Neuronal stem cell (in vitro differentiated cells): ENCODE measurements around the gene PPP1R3D.

ENCODE experiments used
- DNase-seq: peaks from one replicate; pipeline ENCODE4 v3.0.0-alpha.2; 2013; ENCODE audit warnings: low spot score
- H2AFZ ChIP-seq: one replicate; pipeline ENCODE4 v1.6.1; 2013; ENCODE audit warnings: mild to moderate bottlenecking, low read length, inconsistent platforms
- H2AK5ac ChIP-seq: 2 replicates; pipeline ENCODE4 v1.6.1; 2013; ENCODE audit warnings: low read depth, mild to moderate bottlenecking, inconsistent platforms, low read length, moderate library complexity, mixed read lengths
- H2BK120ac ChIP-seq: 2 replicates; pipeline ENCODE4 v1.6.1; 2013; ENCODE audit warnings: low read depth, mild to moderate bottlenecking, inconsistent platforms, low read length, moderate library complexity, mixed read lengths
- H2BK12ac ChIP-seq: one replicate; pipeline ENCODE4 v1.6.1; 2013; ENCODE audit warnings: low read length, inconsistent platforms
- H2BK15ac ChIP-seq: 2 replicates; pipeline ENCODE4 v1.6.1; 2013; ENCODE audit warnings: mild to moderate bottlenecking, low read length, inconsistent platforms, mixed read lengths
- H2BK5ac ChIP-seq: one replicate; pipeline ENCODE4 v1.6.1; 2013; ENCODE audit warnings: inconsistent platforms, mild to moderate bottlenecking, low read length, moderate library complexity
- H3K14ac ChIP-seq: one replicate; pipeline ENCODE4 v1.6.1; 2013; ENCODE audit warnings: low read length, inconsistent platforms
- H3K18ac ChIP-seq: 2 replicates; pipeline ENCODE4 v1.6.1; 2013; ENCODE audit warnings: low read length, inconsistent platforms
- H3K23ac ChIP-seq: 2 replicates; pipeline ENCODE4 v1.6.1; 2013; ENCODE audit warnings: low read depth, mild to moderate bottlenecking, mixed read lengths, low read length, inconsistent platforms; ENCODE audit not compliant: poor library complexity
- H3K27ac ChIP-seq: replicated peaks from 3 replicates; pipeline ENCODE4 v1.5.1; 2013; ENCODE audit warnings: low read length, inconsistent platforms
- H3K27me3 ChIP-seq, 3 experiments: 2 replicates each; pipeline ENCODE4 v1.6.1; 2013; ENCODE audit warnings: low read length in 3 of 3, mild to moderate bottlenecking in 2 of 3, inconsistent platforms in 1 of 3, low read depth in 1 of 3, mixed read lengths in 1 of 3, moderate library complexity in 1 of 3; ENCODE audit not compliant: control insufficient read depth in 3 of 3, insufficient read depth in 3 of 3
- H3K36me3 ChIP-seq, 2 donors: replicated peaks in 1 of 2; 2 replicates each; pipeline ENCODE4 v1.6.1; 2013; ENCODE audit warnings: low read length in 2 of 2; ENCODE audit not compliant: control insufficient read depth in 2 of 2, insufficient read depth in 2 of 2
- H3K4ac ChIP-seq: 2 replicates; pipeline ENCODE4 v1.6.1; 2013; ENCODE audit warnings: inconsistent platforms, mild to moderate bottlenecking, low read length, moderate library complexity
- H3K4me1 ChIP-seq, 2 donors: 1 replicate in 1 of 2; 2 replicates in 1 of 2; pipeline ENCODE4 v1.6.1; 2013; ENCODE audit warnings: low read length in 2 of 2, low read depth in 1 of 2; ENCODE audit not compliant: control insufficient read depth in 2 of 2, insufficient read depth in 1 of 2
- H3K4me2 ChIP-seq: one replicate; pipeline ENCODE4 v1.6.1; 2013; ENCODE audit warnings: mild to moderate bottlenecking, low read length, inconsistent platforms; ENCODE audit not compliant: insufficient read depth, poor library complexity, severe bottlenecking
- H3K4me3 ChIP-seq, 2 donors: 2 replicates each; pipeline ENCODE4 v1.5.1; 2013; ENCODE audit warnings: low read length in 2 of 2, mild to moderate bottlenecking in 2 of 2, inconsistent platforms in 1 of 2, moderate library complexity in 1 of 2
- H3K79me1 ChIP-seq: one replicate; pipeline ENCODE4 v1.6.1; 2013; ENCODE audit warnings: low read depth, mild to moderate bottlenecking, inconsistent platforms, low read length, moderate library complexity
- H3K9ac ChIP-seq: one replicate; pipeline ENCODE4 v1.6.1; 2013; ENCODE audit warnings: mild to moderate bottlenecking, low read depth, low read length, inconsistent platforms; ENCODE audit not compliant: poor library complexity
- H3K9me3 ChIP-seq, 2 donors: replicated peaks in 1 of 2; 2 replicates each; pipeline versions ENCODE3 to v1.6.1; 2013; ENCODE audit warnings: low read length in 2 of 2, mild to moderate bottlenecking in 2 of 2, inconsistent platforms in 1 of 2, low read depth in 1 of 2, mixed read lengths in 1 of 2, moderate library complexity in 1 of 2; ENCODE audit not compliant: control insufficient read depth in 2 of 2, insufficient read depth in 1 of 2
- H4K8ac ChIP-seq: one replicate; pipeline ENCODE4 v1.6.1; 2013; ENCODE audit warnings: low read depth, mild to moderate bottlenecking, inconsistent platforms, low read length, moderate library complexity
- H4K91ac ChIP-seq: one replicate; pipeline ENCODE4 v1.6.1; 2013; ENCODE audit warnings: low read length, low read depth, mild to moderate bottlenecking, inconsistent platforms; ENCODE audit not compliant: poor library complexity
- WGBS, 2 donors: extraction: QIAGEN DNeasy Blood & Tissue Kit; methylation state at CpG; one replicate each; pipeline ENCODE4 v1.1.7; 2013; ENCODE audit warnings: missing lambda C conversion rate in 2 of 2, mixed read lengths in 1 of 2; ENCODE audit not compliant: insufficient read length in 2 of 2, insufficient replicate concordance in 1 of 2; ENCODE audit errors: extremely low coverage in 2 of 2; 5-methylcytosine and 5-hydroxymethylcytosine counted together

The PPP1R3D gene

DNA sequence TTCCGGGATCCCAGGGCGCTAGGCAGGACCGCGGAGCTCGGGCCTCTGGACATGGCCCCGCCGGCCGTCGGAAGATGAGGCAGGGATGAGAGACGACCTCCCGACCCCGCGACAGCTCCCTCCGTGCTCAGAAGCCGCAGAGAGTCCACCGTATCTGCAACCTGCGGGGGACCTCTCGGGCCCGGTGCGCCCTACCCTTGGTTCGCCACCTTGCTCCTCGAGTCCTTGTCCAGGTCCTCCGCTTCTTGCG is 301 bp downstream of the PPP1R3D start:
- Histone ChIP-seq H3K9me3 (peaks cover 0 to 9% of the 10 kb centered on the region in 2 donors), H3K23ac (peak overlapping the region; percentile 25), H2AK5ac (no peak overlapping the region), H3K9ac (no peak overlapping the region), H3K36me3 (peaks cover 3 to 37% of the 10 kb centered on the region in 2 donors), H3K27ac (no peak overlapping the region), H3K79me1 (peaks cover 2% of the 10 kb centered on the region), H3K4ac (no peak overlapping the region), H2BK5ac (no peak overlapping the region), H4K91ac (no peak overlapping the region), H3K4me2 (peak overlapping the region; percentile 97), H2AFZ (peak overlapping the region; percentile 88), H4K8ac (no peak overlapping the region), H3K4me3 (peak overlapping the region; percentile 72 to 81), H2BK15ac (no peak overlapping the region), H2BK120ac (peak overlapping the region; percentile 41), H2BK12ac (no peak overlapping the region), H3K4me1 (peaks cover 3 to 6% of the 10 kb centered on the region in 2 donors), H3K27me3 (peaks cover 0 to 18% (median 6%) of the 10 kb centered on the region in 3 experiments), H3K18ac (peak overlapping the region; percentile 91), H3K14ac (no peak overlapping the region)
- no peak for DNase-seq
- no CpG with 5 or more reads among the region's 24 CpGs for WGBS, 2 donors

DNA sequence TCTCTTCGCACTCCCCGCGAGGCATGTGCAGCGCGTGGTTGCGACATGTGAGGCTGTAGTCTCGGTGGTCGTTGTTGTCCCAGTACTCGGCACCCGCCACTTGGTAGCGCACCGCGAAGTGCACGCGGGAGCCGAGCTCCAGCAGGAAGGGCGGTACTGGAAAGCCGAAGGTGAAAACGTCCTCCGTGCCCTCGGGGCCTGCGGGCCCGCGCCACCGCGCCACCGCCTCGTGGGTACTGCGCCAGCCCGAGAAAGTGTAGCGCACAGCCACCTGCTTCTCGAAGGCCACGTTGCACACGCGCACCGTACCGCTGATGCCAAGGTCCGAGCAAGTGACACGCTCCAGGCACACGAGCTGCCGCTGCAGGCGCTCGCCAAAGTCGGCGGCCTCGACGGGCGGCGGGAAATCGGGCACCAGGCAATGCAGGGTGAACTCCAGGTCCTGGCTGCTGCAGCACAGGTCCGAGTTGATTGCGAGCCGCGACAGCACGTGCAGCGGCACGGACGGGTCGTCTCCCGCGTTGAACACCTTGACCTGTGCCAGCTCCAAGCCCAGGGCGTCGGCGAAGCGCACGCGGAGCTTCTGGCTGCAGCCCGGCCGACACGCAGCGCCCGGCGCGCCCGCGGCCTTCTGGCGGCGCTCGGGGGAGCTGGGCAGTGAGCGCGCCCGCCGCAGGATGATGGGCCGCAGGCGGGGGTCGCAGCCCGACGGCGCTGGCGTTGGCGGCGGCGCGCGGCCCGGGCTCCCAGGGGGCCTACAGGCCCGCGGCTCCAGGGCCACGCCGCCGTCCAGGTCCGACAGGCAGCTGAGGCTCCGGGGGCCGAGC is 840 bp downstream of the PPP1R3D start:
- no peak for DNase-seq
- peak overlapping the region; percentile 88 for H2AFZ ChIP-seq
- peak overlapping the region; percentile 68 for H3K9ac ChIP-seq
- no peak overlapping the region for H3K27ac ChIP-seq
- H4K91ac ChIP-seq: peak overlapping the region; percentile 48
- H4K8ac ChIP-seq: peak overlapping the region; percentile 23
- peak overlapping the region; percentile 60 for H3K23ac ChIP-seq
- H2BK120ac ChIP-seq: peak overlapping the region; percentile 41
- H2AK5ac ChIP-seq: peak overlapping the region; percentile 89
- peak overlapping the region; percentile 92 for H3K18ac ChIP-seq
- peak overlapping the region; percentile 72 to 81 for H3K4me3 ChIP-seq
- H3K4me2 ChIP-seq: peak overlapping the region; percentile 97
- no CpG with 5 or more reads among the region's 104 CpGs for WGBS, 2 donors
- H3K4me1 ChIP-seq: peaks cover 3% of the 10 kb centered on the region in 2 donors
- H3K14ac ChIP-seq: peak overlapping the region; percentile 79
- peaks cover 0 to 31% of the 10 kb centered on the region in 2 donors for H3K36me3 ChIP-seq
- peak overlapping the region; percentile 14 for H2BK12ac ChIP-seq
- no peak overlapping the region for H3K4ac ChIP-seq
- H3K79me1 ChIP-seq: peaks cover 2% of the 10 kb centered on the region
- peak overlapping the region; percentile 95 for H2BK15ac ChIP-seq
- peaks cover 0 to 9% of the 10 kb centered on the region in 2 donors for H3K9me3 ChIP-seq
- no peak overlapping the region for H2BK5ac ChIP-seq
- peaks cover 0 to 19% (median 6%) of the 10 kb centered on the region in 3 experiments for H3K27me3 ChIP-seq

DNA sequence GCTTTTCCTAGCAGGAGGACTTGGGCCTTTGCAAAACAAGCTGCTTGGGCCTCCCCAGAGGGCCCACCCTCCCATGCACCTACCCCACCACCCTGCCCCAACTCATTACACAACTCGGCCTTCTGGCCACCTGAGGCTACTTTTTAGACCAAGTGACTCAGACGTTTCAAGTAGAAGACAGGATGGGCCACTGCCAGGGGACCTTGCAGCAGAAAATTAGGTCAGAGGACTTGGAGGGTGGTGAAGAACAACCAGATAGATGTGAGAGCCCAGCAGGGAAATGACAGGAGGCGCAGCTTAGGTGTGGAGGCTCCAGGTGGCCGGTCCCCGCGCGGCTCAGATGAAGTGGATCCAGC is 1.4 kb downstream of the PPP1R3D start:
- no peak overlapping the region for H2BK15ac ChIP-seq
- no peak overlapping the region for H3K4ac ChIP-seq
- peaks cover 0 to 25% of the 10 kb centered on the region in 2 donors for H3K36me3 ChIP-seq
- no peak overlapping the region for H3K4me2 ChIP-seq
- WGBS, 2 donors: no CpG with 5 or more reads among the region's 7 CpGs
- peak overlapping the region; percentile 13 for H3K18ac ChIP-seq
- H3K9ac ChIP-seq: no peak overlapping the region
- no peak overlapping the region for H2BK120ac ChIP-seq
- no peak overlapping the region for H3K14ac ChIP-seq
- H3K4me1 ChIP-seq: peaks cover 3% of the 10 kb centered on the region in 2 donors
- peaks cover 2% of the 10 kb centered on the region for H3K79me1 ChIP-seq
- H2AFZ ChIP-seq: no peak overlapping the region
- no peak overlapping the region for H2BK5ac ChIP-seq
- H3K27ac ChIP-seq: no peak overlapping the region
- H3K27me3 ChIP-seq: peaks cover 0 to 21% (median 6%) of the 10 kb centered on the region in 3 experiments
- peaks cover 0 to 9% of the 10 kb centered on the region in 2 donors for H3K9me3 ChIP-seq
- peak overlapping the region; percentile 60 for H3K23ac ChIP-seq
- H2BK12ac ChIP-seq: no peak overlapping the region
- no peak overlapping the region for H4K8ac ChIP-seq
- no peak overlapping the region for H4K91ac ChIP-seq
- no peak overlapping the region for H3K4me3 ChIP-seq
- no peak overlapping the region for H2AK5ac ChIP-seq
- DNase-seq: no peak

DNA sequence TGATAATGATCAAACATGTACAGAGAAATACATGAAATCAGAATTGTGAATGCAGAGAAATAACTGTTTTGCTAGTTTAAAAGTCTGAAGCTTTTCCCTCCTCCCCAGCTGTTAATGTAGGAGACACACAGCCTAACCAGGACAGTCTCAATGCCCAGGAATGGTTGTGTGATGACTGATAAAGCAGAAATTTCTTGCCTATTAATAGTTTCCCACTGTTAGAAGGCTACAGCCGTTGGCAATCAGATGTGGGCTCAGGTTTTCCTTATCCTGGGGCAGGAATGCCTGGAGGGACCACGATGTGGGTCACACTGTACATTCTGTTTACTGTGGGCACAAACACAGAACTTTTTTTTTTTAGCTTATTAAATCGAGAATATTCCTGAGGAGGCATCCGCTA is 1.9 kb downstream of the PPP1R3D start:
- Histone ChIP-seq H2BK15ac (no peak overlapping the region), H2BK12ac (no peak overlapping the region), H3K23ac (no peak overlapping the region), H3K36me3 (peaks cover 0 to 21% of the 10 kb centered on the region in 2 donors), H4K91ac (no peak overlapping the region), H3K14ac (no peak overlapping the region), H3K9ac (no peak overlapping the region), H3K9me3 (peaks cover 0 to 9% of the 10 kb centered on the region in 2 donors), H3K4me3 (no peak overlapping the region), H2BK120ac (no peak overlapping the region), H3K27ac (no peak overlapping the region), H2AK5ac (no peak overlapping the region), H3K27me3 (peaks cover 0 to 21% (median 6%) of the 10 kb centered on the region in 3 experiments), H4K8ac (no peak overlapping the region), H2AFZ (no peak overlapping the region), H3K4ac (no peak overlapping the region), H2BK5ac (no peak overlapping the region), H3K4me1 (peaks cover 3% of the 10 kb centered on the region in 2 donors), H3K18ac (no peak overlapping the region), H3K4me2 (no peak overlapping the region), H3K79me1 (peaks cover 5% of the 10 kb centered on the region)
- DNase-seq: no peak
- WGBS, 2 donors: no CpG with 5 or more reads among the region's 4 CpGs
